HCT116 (cell line): ENCODE measurements around the gene RASGRF1. TPM values are rescaled to one million over a fixed set of nuclear protein-coding genes. Genes with fewer than 3 reads are reported as not detected.

ENCODE experiments used
- ATAC-seq: fragments of 200-7000 bp; cut with Tn5 transposase; 2 replicates; pipeline ENCODE4 v1.9.1; 2020; ENCODE audit warnings: mild to moderate bottlenecking, moderate library complexity
- BruUV-seq: library from RNA; stranded (reverse); fragments of 400-500 nt; replicated peaks from 2 replicates; lab custom pipeline; 2021; lab: Mats Ljungman, UMichigan
- CTCF ChIA-PET: fragments of 300-600 bp; sonication (Branson Sonifier 250); formaldehyde crosslinking; loops from one replicate; lab custom pipeline; 2021; ENCODE audit warnings: antibody characterized with exemption; lab: Charles Lee
- POLR2A ChIA-PET: fragments of 300-600, 350-600 bp; sonication (Branson Sonifier 250); formaldehyde crosslinking; loops from one replicate; lab custom pipeline; 2021; ENCODE audit warnings: antibody characterized with exemption; lab: Charles Lee
- RAD21 ChIA-PET, 2 experiments: fragments of 300-600 bp; sonication (Branson Sonifier 250); formaldehyde crosslinking; loops; one replicate each; lab custom pipeline; 2023; ENCODE audit warnings: low total read pairs in 2 of 2; ENCODE audit not compliant: uncharacterized antibody in 2 of 2, unreplicated experiment in 2 of 2, low non-redundant PET in 1 of 2; lab: Charles Lee
- DNase-seq: peaks from one replicate; pipeline ENCODE4 v3.0.0-alpha.2; 2010; ENCODE audit warnings: low read depth, low spot score
- H2AFZ ChIP-seq: fragments of 200-600 bp; shearing (Covaris generic), sonication (generic); 2 replicates; pipeline ENCODE4 v1.6.1; 2017; ENCODE audit warnings: low read depth, mixed run types, mixed read lengths, antibody characterized with exemption, low read length; ENCODE audit not compliant: poor library complexity, severe bottlenecking
- H3K27ac ChIP-seq: 2 replicates; pipeline ENCODE4 v1.5.1; 2012; ENCODE audit warnings: low read depth, low read length
- H3K27me3 ChIP-seq: fragments of 200-600 bp; sonication (generic); 2 replicates; pipeline ENCODE4 v1.6.1; 2016; ENCODE audit warnings: mixed run types, low read length, mixed read lengths; ENCODE audit not compliant: insufficient read depth
- H3K36me3 ChIP-seq, 2 experiments: fragments of 200-500 bp in 1 of 2; fragments of 200-600 bp in 1 of 2; sonication (Bioruptor generic) in 1 of 2; sonication (generic) in 1 of 2; 2 replicates each; pipeline versions ENCODE4 v1.5.1 to v1.6.1; 2014 to 2016; ENCODE audit warnings: low read length in 2 of 2, inconsistent platforms in 1 of 2, mixed read lengths in 1 of 2, mixed run types in 1 of 2; ENCODE audit not compliant: insufficient read depth in 2 of 2, control insufficient read depth in 1 of 2
- H3K4me1 ChIP-seq, 2 experiments: fragments of 200-600 bp in 1 of 2; sonication (generic) in 1 of 2; 2 replicates each; pipeline versions ENCODE4 v1.5.1 to v1.6.1; 2012 to 2017; ENCODE audit warnings: low read length in 2 of 2, inconsistent platforms in 1 of 2, mild to moderate bottlenecking in 1 of 2, mixed read lengths in 1 of 2, mixed run types in 1 of 2, moderate library complexity in 1 of 2; ENCODE audit not compliant: insufficient read depth in 2 of 2, control insufficient read depth in 1 of 2
- H3K4me2 ChIP-seq: fragments of 200-600 bp; sonication (generic); 2 replicates; pipeline ENCODE4 v1.6.1; 2017; ENCODE audit warnings: mixed run types, low read length, mixed read lengths
- H3K4me3 ChIP-seq, 2 experiments: fragments of 200-600 bp in 1 of 2; sonication (generic) in 1 of 2; replicated peaks in 1 of 2; 2 replicates each; pipeline ENCODE4 v1.5.1; 2011 to 2016; ENCODE audit warnings: low read length in 2 of 2, control low read depth in 1 of 2, low read depth in 1 of 2, mild to moderate bottlenecking in 1 of 2, mixed read lengths in 1 of 2, mixed run types in 1 of 2
- H3K79me2 ChIP-seq: fragments of 200-600 bp; sonication (generic); 2 replicates; pipeline ENCODE4 v1.6.1; 2017; ENCODE audit warnings: mild to moderate bottlenecking, mixed run types, low read length, moderate library complexity, mixed read lengths; ENCODE audit not compliant: insufficient read depth
- H3K9ac ChIP-seq: fragments of 200-600 bp; sonication (generic); 2 replicates; pipeline ENCODE4 v1.6.1; 2016; ENCODE audit warnings: low read length, mixed read lengths
- H3K9me2 ChIP-seq: fragments of 200-600 bp; sonication (generic), shearing (Covaris generic); 2 replicates; pipeline ENCODE4 v1.6.1; 2017; ENCODE audit warnings: mixed run types, mild to moderate bottlenecking, moderate library complexity; ENCODE audit not compliant: insufficient read depth
- H3K9me3 ChIP-seq, 2 experiments: fragments of 200-500 bp in 1 of 2; fragments of 200-600 bp in 1 of 2; sonication (Bioruptor generic) in 1 of 2; sonication (generic) in 1 of 2; 2 replicates each; pipeline ENCODE4 v1.6.1; 2014 to 2017; ENCODE audit warnings: low read length in 2 of 2, mixed read lengths in 2 of 2, inconsistent platforms in 1 of 2, low read depth in 1 of 2, mild to moderate bottlenecking in 1 of 2, mixed run types in 1 of 2, moderate library complexity in 1 of 2; ENCODE audit not compliant: control insufficient read depth in 1 of 2, insufficient read depth in 1 of 2
- H4K20me1 ChIP-seq: fragments of 200-600 bp; sonication (generic), shearing (Covaris generic); 2 replicates; pipeline ENCODE4 v1.6.1; 2017; ENCODE audit warnings: mixed run types, mild to moderate bottlenecking, moderate library complexity; ENCODE audit not compliant: insufficient read depth
- CEBPB ChIP-seq: IDR thresholded peaks from 2 replicates; pipeline ENCODE4 v1.6.1; 2012; ENCODE audit warnings: low read depth
- EGR1 ChIP-seq: IDR thresholded peaks from 2 replicates; pipeline ENCODE4 v1.6.1; 2012; ENCODE audit warnings: low read depth
- EZH2 ChIP-seq: fragments of 200-600 bp; sonication (generic); IDR thresholded peaks from 2 replicates; pipeline ENCODE4 v1.6.1; 2017; ENCODE audit warnings: antibody characterized with exemption, mixed run types
- FOSL1 ChIP-seq: IDR thresholded peaks from 2 replicates; pipeline ENCODE4 v1.6.1; 2012; ENCODE audit warnings: low read depth
- JUND ChIP-seq: IDR thresholded peaks from 2 replicates; pipeline ENCODE4 v1.6.1; 2012
- POLR2A ChIP-seq: IDR thresholded peaks from 2 replicates; pipeline ENCODE4 v1.7.0; 2011; ENCODE audit warnings: borderline replicate concordance; ENCODE audit not compliant: insufficient read depth, insufficient read length; ENCODE audit errors: extremely low read depth
- RAD21 ChIP-seq: IDR thresholded peaks from 2 replicates; pipeline ENCODE4 v1.6.1; 2012; ENCODE audit warnings: low read depth, mild to moderate bottlenecking
- SIN3A ChIP-seq: IDR thresholded peaks from 2 replicates; pipeline ENCODE4 v1.6.1; 2012; ENCODE audit warnings: low read depth
- SRF ChIP-seq: IDR thresholded peaks from 2 replicates; pipeline ENCODE4 v1.6.1; 2012; ENCODE audit warnings: low read depth
- TCF7L2 ChIP-seq: IDR thresholded peaks from 2 replicates; pipeline ENCODE4 v1.7.0; 2011; ENCODE audit warnings: borderline replicate concordance, inconsistent platforms; ENCODE audit not compliant: insufficient read depth, insufficient read length; ENCODE audit errors: extremely low read depth
- YY1 ChIP-seq: IDR thresholded peaks from 2 replicates; pipeline ENCODE4 v1.6.1; 2011; ENCODE audit warnings: low read length, low read depth, moderate library complexity, mild to moderate bottlenecking; ENCODE audit not compliant: insufficient replicate concordance; ENCODE audit errors: extremely low read depth
- intact Hi-C: fragments of 100-400 bp; cut with micrococcal nuclease; formaldehyde crosslinking; loops from 2 replicates; pipeline ENCODE4 v1.10.0; 2022
- total RNA-seq: library from RNA; stranded (reverse); gene quantifications from one replicate; pipeline ENCODE4 v1.2.1, GENCODE V29; 2021; ENCODE audit not compliant: unreplicated experiment
- TF ChIP-seq, protein P1 (sequence below), 3 experiments: fragments of 200-600 bp in 1 of 3; sonication (generic) in 1 of 3; IDR thresholded peaks in 2 of 3; conservative IDR thresholded peaks in 1 of 3; 2 replicates each; pipeline ENCODE4 v1.5.1; 2012 to 2017; ENCODE audit warnings: low read depth in 2 of 3, low read length in 2 of 3, antibody characterized with exemption in 1 of 3, borderline replicate concordance in 1 of 3, control low read depth in 1 of 3, mild to moderate bottlenecking in 1 of 3, mixed read lengths in 1 of 3, mixed run types in 1 of 3, moderate library complexity in 1 of 3; ENCODE audit not compliant: insufficient read depth in 1 of 3
- TF ChIP-seq, protein P2 (sequence below): IDR thresholded peaks from 2 replicates; pipeline ENCODE4 v1.6.1; 2012
- TF ChIP-seq, protein P3 (sequence below): IDR thresholded peaks from 2 replicates; pipeline ENCODE4 v1.6.1; 2012
- TF ChIP-seq, protein P4 (sequence below): IDR thresholded peaks from 2 replicates; pipeline ENCODE4 v1.6.1; 2012; ENCODE audit warnings: low read depth

Gene RASGRF1
- total RNA-seq, 1 experiment from 2014 or later: 2.4 TPM

DNA sequence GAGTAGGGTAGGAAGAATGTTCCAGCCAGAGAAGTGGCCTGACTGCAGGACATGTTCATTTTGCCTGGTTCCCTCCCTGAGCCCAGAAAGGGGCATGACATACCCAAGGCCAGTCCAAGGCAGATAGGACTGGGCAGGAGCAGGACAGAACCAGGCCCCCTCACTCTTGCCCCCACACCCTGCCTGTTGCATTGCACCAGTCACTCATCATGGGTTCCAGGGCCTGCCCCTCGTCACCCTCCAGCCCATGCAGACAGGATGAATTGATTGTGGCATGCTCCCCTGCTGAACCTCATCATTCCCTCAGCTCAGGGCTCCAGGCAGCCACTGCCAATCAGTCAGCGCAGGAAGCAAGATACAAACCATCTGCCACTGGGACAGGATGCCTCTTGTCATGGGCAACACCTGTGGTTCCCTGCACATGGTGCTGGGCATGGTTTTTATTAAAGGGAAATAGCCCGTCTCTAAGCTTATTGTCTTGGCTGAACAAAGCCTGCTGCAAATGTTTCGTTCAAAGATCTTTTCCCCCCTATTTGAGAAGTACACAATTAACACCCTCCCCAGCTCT is 48.9 kb downstream of the RASGRF1 start (continued):
- TF ChIP-seq, protein P1, sequence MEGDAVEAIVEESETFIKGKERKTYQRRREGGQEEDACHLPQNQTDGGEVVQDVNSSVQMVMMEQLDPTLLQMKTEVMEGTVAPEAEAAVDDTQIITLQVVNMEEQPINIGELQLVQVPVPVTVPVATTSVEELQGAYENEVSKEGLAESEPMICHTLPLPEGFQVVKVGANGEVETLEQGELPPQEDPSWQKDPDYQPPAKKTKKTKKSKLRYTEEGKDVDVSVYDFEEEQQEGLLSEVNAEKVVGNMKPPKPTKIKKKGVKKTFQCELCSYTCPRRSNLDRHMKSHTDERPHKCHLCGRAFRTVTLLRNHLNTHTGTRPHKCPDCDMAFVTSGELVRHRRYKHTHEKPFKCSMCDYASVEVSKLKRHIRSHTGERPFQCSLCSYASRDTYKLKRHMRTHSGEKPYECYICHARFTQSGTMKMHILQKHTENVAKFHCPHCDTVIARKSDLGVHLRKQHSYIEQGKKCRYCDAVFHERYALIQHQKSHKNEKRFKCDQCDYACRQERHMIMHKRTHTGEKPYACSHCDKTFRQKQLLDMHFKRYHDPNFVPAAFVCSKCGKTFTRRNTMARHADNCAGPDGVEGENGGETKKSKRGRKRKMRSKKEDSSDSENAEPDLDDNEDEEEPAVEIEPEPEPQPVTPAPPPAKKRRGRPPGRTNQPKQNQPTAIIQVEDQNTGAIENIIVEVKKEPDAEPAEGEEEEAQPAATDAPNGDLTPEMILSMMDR (IDR thresholded peaks at IDR 0.05 in 2 of 3, conservative IDR thresholded peaks at IDR 0.05 in 1 of 3; ENCODE audit: borderline replicate concordance in 1 of 3, insufficient read depth in 1 of 3, low read depth in 2 of 3, low read length in 2 of 3): no peak
- no peak for TF ChIP-seq EZH2
- TF ChIP-seq FOSL1: no peak
- TF ChIP-seq, protein P2, sequence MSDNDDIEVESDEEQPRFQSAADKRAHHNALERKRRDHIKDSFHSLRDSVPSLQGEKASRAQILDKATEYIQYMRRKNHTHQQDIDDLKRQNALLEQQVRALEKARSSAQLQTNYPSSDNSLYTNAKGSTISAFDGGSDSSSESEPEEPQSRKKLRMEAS: no peak
- TF ChIP-seq POLR2A: no peak
- TF ChIP-seq, all 23 proteins: peak for 0

DNA sequence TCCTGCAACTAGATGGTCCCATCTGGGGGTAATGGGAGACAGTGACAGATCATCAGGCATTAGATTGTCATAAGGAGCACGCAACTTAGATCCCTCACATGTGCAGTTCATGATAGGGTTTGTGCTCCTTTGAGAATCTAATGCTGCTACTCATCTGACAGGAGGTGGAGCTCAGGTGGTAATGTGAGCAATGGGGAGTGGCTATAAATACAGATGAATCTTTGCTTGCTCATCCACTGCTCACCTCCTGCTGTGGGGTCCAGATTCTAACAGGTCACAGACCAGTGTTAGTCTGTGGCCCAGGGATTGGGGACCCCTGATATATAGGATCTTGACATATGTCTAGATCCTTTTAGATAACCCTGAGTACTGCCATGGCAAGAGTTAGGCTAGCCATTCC is 52.7 kb downstream of the RASGRF1 start:
- H3K4me2 ChIP-seq: peak overlapping the region; percentile 21; the same call in 1 of the 2 replicates
- no peak overlapping the region for H3K9ac ChIP-seq
- RAD21 ChIA-PET: interaction anchor here in 1 of 2 experiments (0.7 kb wide), 1 partner anchor 147 kb away, joined by 3 read pairs; no protein-coding TSS in a partner anchor
- intact Hi-C loops: no loop called here
- H3K27ac ChIP-seq: no peak overlapping the region
- H4K20me1 ChIP-seq: no peaks in the 10 kb centered on the region
- no TSS peak for BruUV-seq
- no peak for DNase-seq
- peak overlapping the region; percentile 76 for H2AFZ ChIP-seq
- CTCF ChIA-PET: interaction anchor here (1.1 to 2.2 kb wide), 3 partner anchors 10 to 147 kb away, joined by 3 to 9 read pairs (median 3); no protein-coding TSS in a partner anchor
- no peaks in the 10 kb centered on the region for H3K79me2 ChIP-seq
- no peak overlapping the region for H3K4me3 ChIP-seq
- H3K36me3 ChIP-seq: no peaks in the 10 kb centered on the region
- POLR2A ChIA-PET: interaction anchor here (1.6 kb wide), 1 partner anchor 147 kb away, joined by 4 read pairs; no protein-coding TSS in a partner anchor
- no peaks in the 10 kb centered on the region for H3K9me3 ChIP-seq
- peaks cover 0 to 6% of the 10 kb centered on the region in 2 experiments; a peak in 2 of 4 replicates for H3K4me1 ChIP-seq
- peak; percentile 78 for ATAC-seq
- H3K27me3 ChIP-seq: no peaks in the 10 kb centered on the region
- no peaks in the 10 kb centered on the region for H3K9me2 ChIP-seq
- TF ChIP-seq, protein P3, sequence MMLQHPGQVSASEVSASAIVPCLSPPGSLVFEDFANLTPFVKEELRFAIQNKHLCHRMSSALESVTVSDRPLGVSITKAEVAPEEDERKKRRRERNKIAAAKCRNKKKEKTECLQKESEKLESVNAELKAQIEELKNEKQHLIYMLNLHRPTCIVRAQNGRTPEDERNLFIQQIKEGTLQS: no peak
- TF ChIP-seq RAD21 (no peak), JUND (no peak), EZH2 (no peak), POLR2A (no peak), FOSL1 (no peak), EGR1 (no peak), SIN3A (no peak), CEBPB (no peak), SRF (no peak), YY1 (no peak), TCF7L2 (no peak)
- TF ChIP-seq, protein P2: no peak
- TF ChIP-seq, protein P1 (IDR thresholded peaks at IDR 0.05 in 2 of 3, conservative IDR thresholded peaks at IDR 0.05 in 1 of 3; ENCODE audit: borderline replicate concordance in 1 of 3, insufficient read depth in 1 of 3, low read depth in 2 of 3, low read length in 2 of 3): no peak
- TF ChIP-seq, protein P4, sequence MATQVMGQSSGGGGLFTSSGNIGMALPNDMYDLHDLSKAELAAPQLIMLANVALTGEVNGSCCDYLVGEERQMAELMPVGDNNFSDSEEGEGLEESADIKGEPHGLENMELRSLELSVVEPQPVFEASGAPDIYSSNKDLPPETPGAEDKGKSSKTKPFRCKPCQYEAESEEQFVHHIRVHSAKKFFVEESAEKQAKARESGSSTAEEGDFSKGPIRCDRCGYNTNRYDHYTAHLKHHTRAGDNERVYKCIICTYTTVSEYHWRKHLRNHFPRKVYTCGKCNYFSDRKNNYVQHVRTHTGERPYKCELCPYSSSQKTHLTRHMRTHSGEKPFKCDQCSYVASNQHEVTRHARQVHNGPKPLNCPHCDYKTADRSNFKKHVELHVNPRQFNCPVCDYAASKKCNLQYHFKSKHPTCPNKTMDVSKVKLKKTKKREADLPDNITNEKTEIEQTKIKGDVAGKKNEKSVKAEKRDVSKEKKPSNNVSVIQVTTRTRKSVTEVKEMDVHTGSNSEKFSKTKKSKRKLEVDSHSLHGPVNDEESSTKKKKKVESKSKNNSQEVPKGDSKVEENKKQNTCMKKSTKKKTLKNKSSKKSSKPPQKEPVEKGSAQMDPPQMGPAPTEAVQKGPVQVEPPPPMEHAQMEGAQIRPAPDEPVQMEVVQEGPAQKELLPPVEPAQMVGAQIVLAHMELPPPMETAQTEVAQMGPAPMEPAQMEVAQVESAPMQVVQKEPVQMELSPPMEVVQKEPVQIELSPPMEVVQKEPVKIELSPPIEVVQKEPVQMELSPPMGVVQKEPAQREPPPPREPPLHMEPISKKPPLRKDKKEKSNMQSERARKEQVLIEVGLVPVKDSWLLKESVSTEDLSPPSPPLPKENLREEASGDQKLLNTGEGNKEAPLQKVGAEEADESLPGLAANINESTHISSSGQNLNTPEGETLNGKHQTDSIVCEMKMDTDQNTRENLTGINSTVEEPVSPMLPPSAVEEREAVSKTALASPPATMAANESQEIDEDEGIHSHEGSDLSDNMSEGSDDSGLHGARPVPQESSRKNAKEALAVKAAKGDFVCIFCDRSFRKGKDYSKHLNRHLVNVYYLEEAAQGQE: no peak
